ENCODE results near the gene DNAJC1.

Gene DNAJC1

DNA sequence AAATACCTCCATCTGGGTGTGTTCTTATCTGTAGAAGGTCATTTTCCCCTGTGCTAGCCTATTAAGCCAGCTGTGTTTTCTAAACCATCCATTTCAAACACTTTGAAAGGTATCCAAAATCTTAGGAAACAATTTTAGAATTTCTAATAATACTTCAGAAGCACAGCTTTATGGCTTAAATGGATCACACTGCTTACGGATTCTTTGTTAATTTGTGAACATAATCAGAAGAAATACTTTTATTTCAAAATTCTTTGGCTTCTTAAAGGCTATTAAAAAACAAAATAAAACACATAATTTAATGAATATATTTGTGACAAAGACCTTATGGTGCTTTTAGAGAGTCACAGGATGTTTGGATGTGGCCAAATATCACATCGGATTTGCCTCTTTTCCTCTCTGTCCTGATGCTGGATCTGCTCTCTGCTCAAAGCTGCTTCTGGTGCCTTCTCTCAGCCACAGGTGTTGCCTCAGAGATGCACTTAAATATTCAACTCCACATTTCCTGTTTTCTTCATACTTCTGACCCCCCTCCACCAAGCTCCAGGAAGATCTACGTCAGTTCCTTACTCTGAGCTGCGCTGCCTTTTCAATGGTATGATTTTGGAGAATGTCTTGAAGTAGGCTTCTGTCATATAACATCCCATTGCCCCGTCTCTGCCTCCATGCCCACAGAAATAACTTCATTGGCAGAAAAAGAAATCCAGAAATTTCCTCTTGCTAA is 238.9 kb downstream of the DNAJC1 start:
- TF ChIP-seq ZFP3 (tag by site-specific recombination; IDR thresholded peaks at IDR 0.05; ENCODE audit: low read depth) (no peak), SCRT1 (tag by site-specific recombination; IDR thresholded peaks at IDR 0.05; ENCODE audit: borderline replicate concordance) (peak; percentile 58; the same call in 1 of the 2 replicates), ZNF138 (tag by site-specific recombination; IDR thresholded peaks at IDR 0.05; ENCODE audit: borderline replicate concordance) (no peak), SALL2 (tag by site-specific recombination; IDR thresholded peaks at IDR 0.05; ENCODE audit: borderline replicate concordance) (no peak), SCRT2 (tag by site-specific recombination; IDR thresholded peaks at IDR 0.05) (peak; percentile 38; the same call in 1 of the 2 replicates), ZNF580 (tag by site-specific recombination; IDR thresholded peaks at IDR 0.05) (no peak)
- TF ChIP-seq, protein P1, sequence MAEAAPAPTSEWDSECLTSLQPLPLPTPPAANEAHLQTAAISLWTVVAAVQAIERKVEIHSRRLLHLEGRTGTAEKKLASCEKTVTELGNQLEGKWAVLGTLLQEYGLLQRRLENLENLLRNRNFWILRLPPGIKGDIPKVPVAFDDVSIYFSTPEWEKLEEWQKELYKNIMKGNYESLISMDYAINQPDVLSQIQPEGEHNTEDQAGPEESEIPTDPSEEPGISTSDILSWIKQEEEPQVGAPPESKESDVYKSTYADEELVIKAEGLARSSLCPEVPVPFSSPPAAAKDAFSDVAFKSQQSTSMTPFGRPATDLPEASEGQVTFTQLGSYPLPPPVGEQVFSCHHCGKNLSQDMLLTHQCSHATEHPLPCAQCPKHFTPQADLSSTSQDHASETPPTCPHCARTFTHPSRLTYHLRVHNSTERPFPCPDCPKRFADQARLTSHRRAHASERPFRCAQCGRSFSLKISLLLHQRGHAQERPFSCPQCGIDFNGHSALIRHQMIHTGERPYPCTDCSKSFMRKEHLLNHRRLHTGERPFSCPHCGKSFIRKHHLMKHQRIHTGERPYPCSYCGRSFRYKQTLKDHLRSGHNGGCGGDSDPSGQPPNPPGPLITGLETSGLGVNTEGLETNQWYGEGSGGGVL (tag by site-specific recombination; IDR thresholded peaks at IDR 0.05) = no peak
- Histone ChIP-seq H3K4me3 (ENCODE audit: low read depth, low read length) (no peak overlapping the region), H3K27ac (ENCODE audit: extremely low read depth, low read depth, low read length) (no peak overlapping the region), H3K9me3 (ENCODE audit: control insufficient read depth, insufficient read depth, low read depth, low read length) (no peaks in the 10 kb centered on the region), H3K4me1 (ENCODE audit: control insufficient read depth, insufficient read depth, low read length) (no peaks in the 10 kb centered on the region), H3K36me3 (ENCODE audit: control insufficient read depth in 2 of 2, insufficient read depth in 1 of 2, low read length in 2 of 2) (no peaks in the 10 kb centered on the region)
- POLR2A ChIA-PET = no interaction called here
- CTCF ChIA-PET = interaction anchor here (0.6 kb wide), 1 partner anchor 139 kb away, joined by 3 read pairs; no protein-coding TSS in a partner anchor

- ChIA-PET POLR2A (no interaction called here), CTCF (no interaction called here)
- H3K4me1 ChIP-seq (ENCODE audit: control insufficient read depth, insufficient read depth, low read length) = no peaks in the 10 kb centered on the region
- TF ChIP-seq ZNF404 (tag by site-specific recombination; IDR thresholded peaks at IDR 0.05) (no peak), ZNF184 (tag by site-specific recombination; IDR thresholded peaks at IDR 0.05) (peak; percentile 94), ELK4 (IDR thresholded peaks at IDR 0.05; ENCODE audit: borderline replicate concordance, low read depth, low read length) (no peak)
- H3K9me3 ChIP-seq (ENCODE audit: control insufficient read depth, insufficient read depth, low read depth, low read length) = no peaks in the 10 kb centered on the region
- peaks cover 0 to 6% of the 10 kb centered on the region in 2 experiments; a peak in 1 of 3 replicates for H3K36me3 ChIP-seq (ENCODE audit: control insufficient read depth in 2 of 2, insufficient read depth in 1 of 2, low read length in 2 of 2)
- H3K4me3 ChIP-seq (ENCODE audit: low read depth, low read length) = no peak overlapping the region
- no peak overlapping the region for H3K27ac ChIP-seq (ENCODE audit: extremely low read depth, low read depth, low read length)
Measured at GRCh38 chr10:21760332-21760731, 243.2 kb downstream of the DNAJC1 start.

DNA sequence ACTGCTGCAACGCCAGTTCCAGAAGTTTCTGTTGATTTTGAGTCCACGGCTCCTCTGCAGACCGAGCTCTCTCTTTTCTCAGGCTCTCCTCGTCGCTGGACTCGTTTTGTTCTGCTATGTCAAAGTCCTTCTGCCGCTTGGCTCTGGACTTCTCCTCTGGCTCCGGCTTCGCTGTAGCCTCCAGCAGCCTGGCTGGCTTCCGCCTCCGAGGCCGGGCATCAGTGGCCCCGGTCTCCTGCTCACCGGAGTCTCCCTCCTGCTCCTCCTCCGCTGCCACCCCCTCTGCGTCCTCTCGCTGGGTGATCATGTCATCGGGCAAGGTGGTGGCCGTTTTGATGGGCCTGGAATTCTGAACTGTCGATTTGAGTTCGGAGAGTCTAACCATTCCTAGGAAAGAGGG is 244.3 kb downstream of the DNAJC1 start:
- POLR2A ChIA-PET = no interaction called here
- Histone ChIP-seq H3K36me3 (ENCODE audit: control insufficient read depth in 2 of 2, insufficient read depth in 1 of 2, low read length in 2 of 2) (peaks cover 0 to 6% of the 10 kb centered on the region in 2 experiments; a peak in 1 of 3 replicates), H3K9me3 (ENCODE audit: control insufficient read depth, insufficient read depth, low read depth, low read length) (no peaks in the 10 kb centered on the region), H3K4me1 (ENCODE audit: control insufficient read depth, insufficient read depth, low read length) (no peaks in the 10 kb centered on the region), H3K4me3 (ENCODE audit: low read depth, low read length) (no peak overlapping the region), H3K27ac (ENCODE audit: extremely low read depth, low read depth, low read length) (no peak overlapping the region)
- CTCF ChIA-PET = no interaction called here
- TF ChIP-seq, protein P2, sequence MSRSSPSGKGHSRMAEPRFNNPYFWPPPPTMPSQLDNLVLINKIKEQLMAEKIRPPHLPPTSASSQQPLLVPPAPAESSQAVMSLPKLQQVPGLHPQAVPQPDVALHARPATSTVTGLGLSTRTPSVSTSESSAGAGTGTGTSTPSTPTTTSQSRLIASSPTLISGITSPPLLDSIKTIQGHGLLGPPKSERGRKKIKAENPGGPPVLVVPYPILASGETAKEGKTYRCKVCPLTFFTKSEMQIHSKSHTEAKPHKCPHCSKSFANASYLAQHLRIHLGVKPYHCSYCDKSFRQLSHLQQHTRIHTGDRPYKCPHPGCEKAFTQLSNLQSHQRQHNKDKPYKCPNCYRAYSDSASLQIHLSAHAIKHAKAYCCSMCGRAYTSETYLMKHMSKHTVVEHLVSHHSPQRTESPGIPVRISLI (tag by site-specific recombination; IDR thresholded peaks at IDR 0.05) = no peak
- TF ChIP-seq ZNF18 (tag by site-specific recombination; IDR thresholded peaks at IDR 0.05) (no peak), ZNF488 (tag by site-specific recombination; IDR thresholded peaks at IDR 0.05) (no peak), HOXC10 (CRISPR knock-in tag; IDR thresholded peaks at IDR 0.05) (no peak), ZNF585B (tag by site-specific recombination; IDR thresholded peaks at IDR 0.05) (no peak), ZNF140 (tag by site-specific recombination; IDR thresholded peaks at IDR 0.05) (no peak), SP3 (tag by site-specific recombination; IDR thresholded peaks at IDR 0.05) (no peak)
- TF ChIP-seq, protein P1 (tag by site-specific recombination; IDR thresholded peaks at IDR 0.05) = no peak
- TF ChIP-seq, protein P3, sequence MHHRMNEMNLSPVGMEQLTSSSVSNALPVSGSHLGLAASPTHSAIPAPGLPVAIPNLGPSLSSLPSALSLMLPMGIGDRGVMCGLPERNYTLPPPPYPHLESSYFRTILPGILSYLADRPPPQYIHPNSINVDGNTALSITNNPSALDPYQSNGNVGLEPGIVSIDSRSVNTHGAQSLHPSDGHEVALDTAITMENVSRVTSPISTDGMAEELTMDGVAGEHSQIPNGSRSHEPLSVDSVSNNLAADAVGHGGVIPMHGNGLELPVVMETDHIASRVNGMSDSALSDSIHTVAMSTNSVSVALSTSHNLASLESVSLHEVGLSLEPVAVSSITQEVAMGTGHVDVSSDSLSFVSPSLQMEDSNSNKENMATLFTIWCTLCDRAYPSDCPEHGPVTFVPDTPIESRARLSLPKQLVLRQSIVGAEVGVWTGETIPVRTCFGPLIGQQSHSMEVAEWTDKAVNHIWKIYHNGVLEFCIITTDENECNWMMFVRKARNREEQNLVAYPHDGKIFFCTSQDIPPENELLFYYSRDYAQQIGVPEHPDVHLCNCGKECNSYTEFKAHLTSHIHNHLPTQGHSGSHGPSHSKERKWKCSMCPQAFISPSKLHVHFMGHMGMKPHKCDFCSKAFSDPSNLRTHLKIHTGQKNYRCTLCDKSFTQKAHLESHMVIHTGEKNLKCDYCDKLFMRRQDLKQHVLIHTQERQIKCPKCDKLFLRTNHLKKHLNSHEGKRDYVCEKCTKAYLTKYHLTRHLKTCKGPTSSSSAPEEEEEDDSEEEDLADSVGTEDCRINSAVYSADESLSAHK (tag by site-specific recombination; IDR thresholded peaks at IDR 0.05) = no peak
